Activated CD8-positive, alpha-beta memory T cell treated with anti-CD3 and anti-CD28 coated beads for 4 hours (primary cell): ENCODE results near the gene DCD.
"Not testable (repeated sequence)": the region's sequence is repeated elsewhere in the genome, so short reads cannot be mapped to it uniquely, and the experiment has no call there.

Source experiments
- DNase-seq, 2 donors: peaks; one replicate each; pipeline ENCODE4 v3.0.0-alpha.2; 2020; ENCODE audit warnings: low read depth in 2 of 2

DCD gene

GRCh38 chr12:54653025-54653424, 4.9 kb upstream of the DCD start:
- DNase-seq = no peak

GRCh38 chr12:54650889-54651288, 2.7 kb upstream of the DCD start:
- DNase-seq = no peak

GRCh38 chr12:54650409-54650808, 2.2 kb upstream of the DCD start:
- DNase-seq = no peak

- DNase-seq = no peak
These were observed 1.7 kb upstream of the DCD start for GRCh38 chr12:54649825-54650224.

- DNase-seq = no peak
These were observed 6.6 kb downstream of the DCD start for GRCh38 chr12:54641554-54641953.

GRCh38 chr12:54641089-54641488, 7.1 kb downstream of the DCD start:
- DNase-seq = no peak

- not testable (repeated sequence) for DNase-seq
These were observed 9.1 kb downstream of the DCD start for GRCh38 chr12:54639112-54639511.

GRCh38 chr12:54634795-54635194, 13.4 kb downstream of the DCD start, which contains the start of gene LACRT:
Gene LACRT (minus strand): TSS chr12:54634895. CDS start chr12:54634841, 54 bp downstream.
- DNase-seq = no peak

GRCh38 chr12:54631988-54632728, 16.0 kb downstream of the DCD start:
- no peak for DNase-seq

GRCh38 chr12:54631551-54631950, 16.6 kb downstream of the DCD start:
- no peak for DNase-seq

- DNase-seq = no peak
These were observed 18.2 kb downstream of the DCD start for GRCh38 chr12:54629925-54630324.

GRCh38 chr12:54628186-54628846, 19.8 kb downstream of the DCD start:
- DNase-seq = no peak

GRCh38 chr12:54627304-54627703, 20.9 kb downstream of the DCD start:
- no peak for DNase-seq

GRCh38 chr12:54625598-54625997, 22.6 kb downstream of the DCD start:
- DNase-seq = no peak

GRCh38 chr12:54624315-54625279, 23.6 kb downstream of the DCD start:
- no peak for DNase-seq

GRCh38 chr12:54622463-54623183, 25.5 kb downstream of the DCD start:
- DNase-seq = no peak

- DNase-seq = no peak
These were observed 31.1 kb downstream of the DCD start for GRCh38 chr12:54616933-54617680.

- DNase-seq = no peak
These were observed 35.9 kb downstream of the DCD start for GRCh38 chr12:54612225-54612750.

GRCh38 chr12:54611715-54612149, 36.4 kb downstream of the DCD start:
- DNase-seq = no peak

GRCh38 chr12:54608769-54609168, 39.4 kb downstream of the DCD start:
- no peak for DNase-seq
